ENCODE data around the gene GNAI2. TPM values are rescaled to one million over a fixed set of nuclear protein-coding genes. Genes with fewer than 3 reads are reported as not detected.

Gene GNAI2
- total RNA-seq, 1 donor from 2014 or later, result 281 TPM

DNA sequence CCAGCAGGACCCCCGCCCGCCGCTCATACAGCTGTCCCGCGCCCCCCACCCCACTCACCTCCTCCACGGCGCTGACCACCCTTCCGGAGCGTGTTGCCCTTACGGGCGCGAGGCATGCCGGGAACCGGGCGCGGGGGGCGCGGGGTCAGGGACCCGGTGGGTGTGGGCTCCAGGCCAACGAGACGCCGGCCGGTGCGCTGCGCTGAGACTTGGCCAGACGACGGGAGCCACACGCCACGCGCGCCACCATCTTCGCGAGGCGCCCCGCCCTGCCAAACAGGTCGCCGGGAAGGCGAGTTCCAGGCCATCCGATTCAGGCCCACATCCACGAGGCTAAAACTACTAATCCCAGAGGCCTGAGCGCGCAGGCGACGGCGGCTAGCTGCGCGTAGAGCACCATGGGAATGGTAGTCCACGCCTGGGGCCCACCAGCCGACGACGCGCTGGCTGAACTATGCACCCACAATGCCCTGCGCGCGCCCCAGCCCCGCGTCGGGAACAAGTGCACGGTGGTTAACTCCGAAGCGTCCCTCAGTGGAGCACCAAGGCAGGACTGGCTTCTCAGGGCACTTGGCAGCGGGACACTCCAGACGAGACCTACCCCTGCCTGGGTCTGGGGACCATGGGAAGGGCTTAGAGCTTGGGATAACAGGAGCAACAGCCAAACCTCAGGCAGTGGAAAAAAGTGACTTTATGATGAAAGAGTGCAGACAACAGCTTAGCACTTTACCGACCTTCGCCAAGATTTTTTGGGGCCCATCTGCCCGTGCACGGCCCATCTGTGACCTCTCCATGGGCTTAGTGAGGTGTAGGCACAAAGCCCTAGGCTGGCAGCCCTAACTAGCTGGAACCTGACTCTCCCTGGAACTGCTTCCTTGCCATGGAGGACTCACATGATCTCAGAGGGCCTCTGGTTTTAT is 56.4 kb downstream of the GNAI2 start, which contains the start of gene IFRD2:
TSS of gene IFRD2 (minus strand) at position 271 of the 920 bp plus-strand sequence. CDS start at position 116, 155 bp downstream.
- H3K4me3 Mint-ChIP-seq, result peak within 1 kb of the TSS; percentile 86
- no peaks in the 10 kb centered on the region for H3K9me3 Mint-ChIP-seq
- CTCF ChIA-PET, result interaction anchor here (0.6 to 1.8 kb wide), 3 partner anchors 67 to 623 kb away, joined by 4 to 5 read pairs (median 4); no protein-coding TSS in a partner anchor
- TF ChIP-seq, protein P1, sequence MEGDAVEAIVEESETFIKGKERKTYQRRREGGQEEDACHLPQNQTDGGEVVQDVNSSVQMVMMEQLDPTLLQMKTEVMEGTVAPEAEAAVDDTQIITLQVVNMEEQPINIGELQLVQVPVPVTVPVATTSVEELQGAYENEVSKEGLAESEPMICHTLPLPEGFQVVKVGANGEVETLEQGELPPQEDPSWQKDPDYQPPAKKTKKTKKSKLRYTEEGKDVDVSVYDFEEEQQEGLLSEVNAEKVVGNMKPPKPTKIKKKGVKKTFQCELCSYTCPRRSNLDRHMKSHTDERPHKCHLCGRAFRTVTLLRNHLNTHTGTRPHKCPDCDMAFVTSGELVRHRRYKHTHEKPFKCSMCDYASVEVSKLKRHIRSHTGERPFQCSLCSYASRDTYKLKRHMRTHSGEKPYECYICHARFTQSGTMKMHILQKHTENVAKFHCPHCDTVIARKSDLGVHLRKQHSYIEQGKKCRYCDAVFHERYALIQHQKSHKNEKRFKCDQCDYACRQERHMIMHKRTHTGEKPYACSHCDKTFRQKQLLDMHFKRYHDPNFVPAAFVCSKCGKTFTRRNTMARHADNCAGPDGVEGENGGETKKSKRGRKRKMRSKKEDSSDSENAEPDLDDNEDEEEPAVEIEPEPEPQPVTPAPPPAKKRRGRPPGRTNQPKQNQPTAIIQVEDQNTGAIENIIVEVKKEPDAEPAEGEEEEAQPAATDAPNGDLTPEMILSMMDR (IDR thresholded peaks at IDR 0.05), result no peak
- peak within 1 kb of the TSS; percentile 95 for H3K27ac Mint-ChIP-seq
- H3K27me3 Mint-ChIP-seq, result no peaks in the 10 kb centered on the region
- ATAC-seq (ENCODE audit: low read depth) (peak; percentile 99), DNase-seq (peak; percentile 87)
- intact Hi-C loops (cut with micrococcal nuclease), result loop anchor here (1.0 to 10.0 kb wide), 10 partner anchors 29 to 1268 kb away; partner anchors contain the start of genes AMIGO3, CYB561D2, IMPDH2 and INKA1
- POLR2A ChIA-PET, result interaction anchor here (0.9 to 2.0 kb wide), 15 partner anchors 11 to 204 kb away, joined by 3 to 25 read pairs (median 6); partner anchors contain the start of genes CYB561D2, NPRL2, RASSF1 and RBM5
- peaks cover 20% of the 10 kb centered on the region for H3K4me1 Mint-ChIP-seq
- peaks cover 39% of the 10 kb centered on the region for H3K36me3 Mint-ChIP-seq (ENCODE audit: low read depth)

DNA sequence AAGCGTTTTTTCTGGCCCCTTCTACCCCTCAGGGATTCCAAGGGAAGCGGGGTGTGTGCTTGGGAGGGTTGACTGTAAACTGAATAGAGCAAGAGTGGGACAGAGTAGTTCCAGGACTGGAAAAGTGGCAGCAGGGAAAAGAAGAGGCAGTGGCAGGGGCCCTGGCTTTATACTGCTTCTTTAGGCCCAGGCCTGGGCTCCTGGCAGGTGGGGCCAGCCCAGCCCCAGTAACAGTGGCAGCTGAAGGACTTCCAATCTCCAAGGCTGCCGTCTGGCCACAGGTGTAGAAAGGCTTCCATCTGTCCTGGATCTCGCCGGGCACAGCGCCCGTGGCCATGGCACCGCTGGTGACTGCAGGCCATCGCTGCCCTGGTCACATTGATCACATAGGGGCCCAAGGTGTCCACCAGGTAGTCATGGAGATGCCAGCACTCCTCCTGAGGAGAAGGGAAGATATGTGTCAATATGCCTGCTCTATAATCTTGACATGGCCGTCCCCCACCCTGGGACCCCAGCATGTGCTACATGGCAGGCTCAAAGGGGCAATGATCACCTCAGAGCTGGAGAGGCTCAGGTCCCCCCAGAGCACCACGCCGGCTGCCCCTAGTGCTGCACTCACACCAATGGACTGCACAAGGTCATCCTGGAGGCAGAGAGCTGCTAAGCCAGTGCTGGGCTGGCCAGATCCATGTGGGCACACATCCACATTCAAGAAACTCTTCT is 57.2 kb downstream of the GNAI2 start:
- ChIA-PET CTCF (interaction anchor here (0.6 to 1.5 kb wide), 2 partner anchors 99 to 624 kb away, joined by 4 to 5 read pairs; no protein-coding TSS in a partner anchor), POLR2A (interaction anchor here (0.9 to 2.0 kb wide), 5 partner anchors 28 to 204 kb away, joined by 3 to 25 read pairs (median 5); partner anchors contain the start of gene RBM5)
- peak overlapping the region; percentile 95 for H3K27ac Mint-ChIP-seq
- peak overlapping the region; percentile 86 for H3K4me3 Mint-ChIP-seq
- peaks cover 31% of the 10 kb centered on the region for H3K36me3 Mint-ChIP-seq (ENCODE audit: low read depth)
- no peaks in the 10 kb centered on the region for H3K27me3 Mint-ChIP-seq
- TF ChIP-seq, protein P1 (IDR thresholded peaks at IDR 0.05), result no peak
- intact Hi-C loops (cut with micrococcal nuclease), result loop anchor here (2.0 to 10.0 kb wide), 3 partner anchors 488 to 1268 kb away; partner anchors contain the start of genes AMIGO3, IMPDH2, INKA1 and NDUFAF3
- H3K4me1 Mint-ChIP-seq, result peaks cover 25% of the 10 kb centered on the region
- no peaks in the 10 kb centered on the region for H3K9me3 Mint-ChIP-seq
- ATAC-seq (ENCODE audit: low read depth) (no peak), DNase-seq (no peak)

DNA sequence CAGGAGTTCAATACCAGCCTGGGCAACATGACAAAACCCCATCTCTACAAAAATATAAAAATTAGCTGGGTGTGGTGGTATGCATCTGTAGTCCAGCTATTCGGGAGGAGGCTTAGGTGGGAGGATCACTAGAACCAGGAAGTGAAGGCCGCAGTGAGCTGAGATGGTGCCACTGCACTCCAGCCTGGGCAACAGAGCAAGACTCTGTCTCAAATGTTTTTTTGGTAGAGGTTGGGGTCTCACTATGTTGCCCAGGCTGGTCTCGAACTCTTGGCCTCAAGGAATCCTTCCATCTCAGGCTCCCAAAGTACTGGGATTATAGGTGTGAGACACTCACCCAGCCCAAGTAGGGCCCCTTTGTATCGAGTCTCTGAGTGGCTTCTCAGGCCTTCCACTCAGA is 58.1 kb downstream of the GNAI2 start:
- POLR2A ChIA-PET, result interaction anchor here (1.6 kb wide), 1 partner anchor 44 kb away, joined by 5 read pairs; no protein-coding TSS in a partner anchor
- ATAC-seq (ENCODE audit: low read depth) (no peak), DNase-seq (no peak)
- H3K4me3 Mint-ChIP-seq, result no peak overlapping the region
- no peaks in the 10 kb centered on the region for H3K27me3 Mint-ChIP-seq
- peaks cover 32% of the 10 kb centered on the region for H3K4me1 Mint-ChIP-seq
- TF ChIP-seq, protein P1 (IDR thresholded peaks at IDR 0.05), result no peak
- H3K27ac Mint-ChIP-seq, result no peak overlapping the region
- intact Hi-C loops (cut with micrococcal nuclease), result loop anchor here (10.0 kb wide), 2 partner anchors 489 to 1269 kb away; partner anchors contain the start of genes IMPDH2, INKA1 and NDUFAF3
- no peaks in the 10 kb centered on the region for H3K9me3 Mint-ChIP-seq
- CTCF ChIA-PET, result no interaction called here
- peaks cover 26% of the 10 kb centered on the region for H3K36me3 Mint-ChIP-seq (ENCODE audit: low read depth)

DNA sequence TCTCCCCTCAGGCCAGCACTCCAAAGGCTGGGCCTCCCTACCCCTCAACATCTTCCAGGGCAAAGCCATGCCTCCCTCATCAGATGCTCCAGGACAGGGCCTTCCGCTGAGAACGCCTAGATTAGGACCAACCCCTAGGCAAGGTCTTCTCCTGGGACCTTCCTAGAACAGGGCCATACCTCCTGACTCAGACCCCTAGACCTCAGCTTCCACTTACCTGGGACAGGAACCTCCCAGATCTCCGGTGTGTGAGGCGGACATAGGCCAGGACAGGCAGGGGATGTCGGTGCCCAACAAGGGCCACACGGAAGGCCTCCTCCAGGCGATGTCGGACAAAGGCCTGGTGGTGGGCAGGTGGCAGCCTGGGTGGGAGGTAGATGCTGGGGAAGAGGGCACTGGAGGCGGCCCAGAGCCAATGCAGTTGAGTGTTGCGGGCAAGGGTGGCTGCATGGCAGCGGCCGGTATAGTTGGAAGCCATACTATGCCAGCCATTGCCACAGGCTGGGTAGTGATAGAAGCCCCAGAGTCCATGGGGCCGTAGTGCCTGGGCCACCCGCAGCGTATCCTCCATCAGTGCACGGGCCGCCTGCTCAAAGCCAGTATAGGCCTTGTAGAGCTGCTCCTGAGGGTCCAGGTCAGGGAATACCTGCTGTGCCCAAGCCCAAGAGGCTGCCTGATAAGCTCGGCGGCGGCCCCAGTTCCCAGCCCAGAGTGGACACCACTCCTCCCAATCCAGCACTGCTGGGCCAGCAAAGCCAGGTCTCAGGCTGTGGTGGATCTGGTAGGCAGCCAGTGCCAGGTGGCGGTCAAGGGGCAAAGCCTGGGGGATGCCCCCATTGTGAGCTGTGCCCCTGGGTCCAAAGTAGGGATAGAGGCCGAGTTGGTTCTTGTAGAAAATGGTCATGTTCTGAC is 58.7 kb downstream of the GNAI2 start:
- TF ChIP-seq, protein P1 (IDR thresholded peaks at IDR 0.05), result no peak
- Mint-ChIP-seq H3K9me3 (no peaks in the 10 kb centered on the region), H3K27me3 (no peaks in the 10 kb centered on the region), H3K4me3 (no peak overlapping the region), H3K27ac (no peak overlapping the region), H3K36me3 (ENCODE audit: low read depth) (peaks cover 21% of the 10 kb centered on the region), H3K4me1 (peaks cover 38% of the 10 kb centered on the region)
- intact Hi-C loops (cut with micrococcal nuclease), result loop anchor here (5.0 to 10.0 kb wide), 3 partner anchors 490 to 1270 kb away; partner anchors contain the start of genes APEH, IMPDH2, INKA1 and NDUFAF3
- POLR2A ChIA-PET, result interaction anchor here (0.5 to 1.6 kb wide), 2 partner anchors 43 to 1994 kb away, joined by 3 to 5 read pairs; partner anchors contain the start of gene NME6
- no peak for ATAC-seq (ENCODE audit: low read depth)
- CTCF ChIA-PET, result no interaction called here
- DNase-seq, result no peak
